HG03139 (cell line): Measurements from ENCODE around the gene CHKB.
"Not testable (repeated sequence)": the region's sequence is repeated elsewhere in the genome, so short reads cannot be mapped to it uniquely, and the experiment has no call there.

ENCODE experiments used
- ATAC-seq: cut with Tn5 transposase; IDR thresholded peaks from one replicate; pipeline ENCODE4 v1.9.1; 2021; ENCODE audit not compliant: unreplicated experiment

CHKB gene

GRCh38 chr22:50550395-50550794 is 32.3 kb downstream of the CHKB start:
- no peak for ATAC-seq

GRCh38 chr22:50548921-50549790 is 33.5 kb downstream of the CHKB start:
- no peak for ATAC-seq

- no peak for ATAC-seq
Observed at GRCh38 chr22:50548040-50548920, 34.4 kb downstream of the CHKB start.

DNA sequence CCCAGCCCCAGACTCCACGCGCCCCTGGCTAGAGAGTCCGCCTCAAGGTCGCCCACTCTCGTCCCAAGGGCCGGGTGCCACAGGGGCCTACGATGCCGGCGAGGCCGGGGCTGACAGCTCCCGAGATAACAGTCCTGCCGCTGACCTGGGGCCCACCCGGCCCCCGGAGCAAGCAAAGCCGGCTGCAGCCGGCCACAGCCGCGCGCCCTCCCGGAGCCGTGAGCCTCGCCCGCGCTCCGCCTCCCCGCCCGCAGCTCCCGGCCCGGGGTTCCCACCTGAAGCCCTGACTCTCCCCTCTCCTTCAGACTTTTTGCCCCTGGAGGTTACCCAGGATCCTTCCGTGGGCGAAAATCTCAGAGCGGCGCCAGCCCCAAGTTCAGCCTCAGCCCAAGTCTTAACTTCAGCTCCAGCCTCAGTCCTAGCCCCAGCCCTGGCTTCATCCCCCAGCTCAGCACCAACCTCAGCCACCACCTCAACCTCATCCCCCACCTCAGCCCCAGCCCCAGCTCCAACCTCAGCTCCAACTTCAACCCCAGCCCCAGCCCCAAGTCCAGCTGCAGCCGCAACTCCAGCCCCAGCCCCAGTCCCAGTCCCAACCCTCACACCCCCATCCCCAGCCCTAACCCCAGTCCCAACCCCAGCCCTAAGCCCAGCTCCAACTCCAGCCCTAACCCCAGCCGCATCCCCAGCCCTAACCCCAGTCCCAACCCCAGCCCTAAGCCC is 35.2 kb downstream of the CHKB start:
- no peak for ATAC-seq

DNA sequence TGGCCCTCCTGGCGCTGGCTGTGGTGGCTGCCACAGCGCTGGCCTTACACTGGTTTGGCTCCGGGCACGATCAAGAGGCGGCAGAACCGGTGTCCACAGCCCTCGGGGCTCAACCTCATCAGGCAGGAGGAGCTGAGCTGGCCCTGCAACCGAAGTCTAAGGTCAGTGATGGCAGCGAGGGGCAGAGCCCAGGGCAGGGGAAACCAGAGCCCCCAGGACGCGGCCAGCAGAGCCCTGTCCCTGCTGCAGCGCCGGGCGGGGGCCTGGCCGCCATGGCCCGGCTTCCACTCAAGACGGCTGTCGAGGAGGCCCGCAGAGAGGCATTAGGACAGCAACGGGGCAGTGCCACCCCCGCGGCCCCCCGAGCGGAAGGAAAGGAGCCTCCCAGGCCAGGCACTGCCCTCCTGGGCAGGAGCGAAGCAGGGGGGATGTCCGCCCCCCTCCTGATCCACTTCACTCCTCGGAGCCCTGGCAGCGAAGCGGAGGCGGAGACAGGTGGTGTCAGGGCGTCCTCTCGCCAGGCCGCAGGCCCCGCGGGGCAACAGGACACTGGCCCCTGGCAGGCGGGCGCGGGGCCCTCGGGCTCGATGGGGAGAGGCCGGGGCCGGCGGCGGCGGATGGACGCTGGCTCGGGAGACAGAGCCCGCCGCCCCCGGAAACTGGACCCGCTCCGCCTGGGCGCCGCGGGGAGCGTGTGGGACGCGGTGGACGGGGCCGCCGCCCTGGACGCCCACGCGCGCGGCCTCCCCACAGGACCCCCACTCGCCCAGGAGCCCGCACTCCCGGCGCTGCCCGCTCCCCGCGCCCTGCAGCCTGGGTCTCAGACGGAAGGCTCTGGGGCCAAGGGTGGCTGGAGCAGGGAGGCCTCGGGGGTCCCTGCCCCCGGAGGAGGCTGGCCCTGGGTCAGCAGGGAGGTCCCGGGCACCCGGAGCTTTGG is 36.1 kb downstream of the CHKB start:
- ATAC-seq: no peak

DNA sequence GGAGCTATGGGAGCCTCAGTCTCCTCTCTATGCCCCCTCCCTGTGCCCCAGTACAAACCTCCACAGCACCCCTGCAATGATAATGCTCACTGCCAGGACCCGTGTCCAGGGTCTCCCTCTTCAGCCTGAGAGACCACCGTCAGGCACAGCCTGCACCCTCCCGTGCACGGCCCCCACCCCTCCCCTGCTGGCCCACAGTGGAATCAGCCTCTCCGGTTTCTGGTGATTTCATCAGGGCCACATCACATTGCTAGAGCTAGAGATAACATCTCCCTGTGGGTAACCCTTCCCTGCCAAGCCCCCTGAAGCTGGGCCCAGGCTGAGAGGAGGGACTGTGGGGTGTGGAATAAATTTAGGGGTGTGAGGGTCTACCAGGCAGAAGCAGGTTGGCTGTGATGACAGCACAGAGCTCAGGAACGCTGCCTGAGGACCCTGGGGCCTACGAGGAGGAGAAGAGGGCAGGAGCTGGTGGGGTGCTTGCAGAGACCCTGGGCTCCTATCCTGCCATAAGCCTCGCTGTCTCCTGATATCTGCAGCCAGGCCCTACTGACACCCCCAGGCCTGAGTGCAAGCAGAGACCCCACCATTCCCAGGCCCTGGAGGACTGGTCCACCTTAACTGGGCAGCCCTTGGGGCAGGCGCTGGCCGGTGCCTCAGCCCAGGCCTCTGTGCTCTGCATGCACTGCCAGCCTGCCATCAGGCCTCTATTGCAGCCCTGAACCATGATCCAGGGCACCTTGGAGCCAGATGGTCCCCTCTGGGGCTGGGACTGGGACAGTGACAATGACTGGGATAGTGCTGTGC is 36.9 kb downstream of the CHKB start, which contains the start of gene KLHDC7B:
KLHDC7B (plus strand) TSS at position 378 of the 804 bp plus-strand sequence; CDS start at position 723, 345 bp downstream.
- no peak for ATAC-seq

DNA sequence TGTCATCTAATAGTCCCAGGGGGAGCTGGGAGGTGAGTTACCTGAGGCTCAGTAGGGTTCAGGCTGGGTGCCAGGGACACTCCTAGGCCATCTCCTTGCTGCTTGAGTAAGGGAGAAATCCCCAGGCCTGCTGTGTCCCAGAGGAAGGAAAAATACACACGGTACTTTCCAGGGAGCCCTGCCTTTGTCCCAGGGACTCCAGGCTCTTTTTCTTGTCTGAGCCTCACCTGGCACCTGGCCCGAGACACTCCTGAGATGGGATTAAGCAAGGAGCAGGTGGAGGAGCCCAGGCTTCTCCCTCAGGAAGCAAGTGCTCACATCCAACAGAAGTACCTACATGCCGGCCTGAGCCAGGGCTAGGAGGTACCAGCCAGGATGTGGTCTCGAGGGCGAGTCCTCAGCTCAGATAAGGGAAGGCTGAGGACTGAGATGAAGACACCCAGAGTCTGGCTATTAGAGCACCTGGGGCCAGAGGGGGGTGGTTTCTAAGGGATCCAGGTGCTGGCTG is 37.8 kb downstream of the CHKB start:
- no peak for ATAC-seq

GRCh38 chr22:50544078-50544745 is 38.4 kb downstream of the CHKB start:
- ATAC-seq: no peak

DNA sequence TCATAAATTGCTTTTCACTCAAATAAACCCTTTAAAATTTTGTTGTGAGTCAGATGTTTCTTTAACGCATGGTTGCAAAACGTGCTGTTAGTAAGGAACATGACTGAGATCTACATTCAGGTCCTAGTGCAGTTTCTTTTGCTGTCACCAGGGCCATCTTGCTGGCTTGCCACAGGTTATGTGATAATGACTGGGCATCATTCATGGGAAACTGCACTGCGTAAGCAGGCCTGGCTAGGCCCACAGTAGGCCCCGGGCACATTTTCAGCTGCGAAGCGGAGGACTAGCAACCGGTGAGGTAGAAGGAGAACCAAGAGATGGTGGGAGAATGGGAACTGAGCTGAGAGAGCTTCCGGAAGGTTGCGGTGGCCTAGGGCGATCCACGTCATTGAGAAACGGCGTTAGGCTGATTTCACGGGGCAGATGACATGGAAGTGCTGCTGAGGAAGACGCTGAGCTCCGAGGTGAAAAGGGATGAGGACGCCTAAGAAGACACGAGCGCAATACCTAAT is 40.2 kb downstream of the CHKB start:
- ATAC-seq: no peak

DNA sequence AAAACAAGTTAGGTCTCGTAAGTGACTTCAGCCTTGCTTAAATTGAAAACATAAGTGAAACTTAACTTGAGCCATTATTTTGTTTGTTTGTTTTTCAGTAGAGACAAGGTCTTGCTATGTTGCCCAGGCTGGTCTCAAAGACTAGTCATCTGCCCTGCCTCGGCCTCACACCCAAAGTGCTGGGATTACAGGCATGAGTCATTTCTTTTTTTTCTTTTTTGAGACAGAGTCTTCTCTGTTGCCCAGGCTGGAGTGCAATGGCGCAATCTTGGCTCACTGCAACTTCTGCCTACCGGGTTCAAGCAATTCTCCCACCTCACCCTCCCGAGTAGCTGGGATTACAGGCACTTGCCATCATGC is 41.0 kb downstream of the CHKB start:
- ATAC-seq: not testable (repeated sequence)

DNA sequence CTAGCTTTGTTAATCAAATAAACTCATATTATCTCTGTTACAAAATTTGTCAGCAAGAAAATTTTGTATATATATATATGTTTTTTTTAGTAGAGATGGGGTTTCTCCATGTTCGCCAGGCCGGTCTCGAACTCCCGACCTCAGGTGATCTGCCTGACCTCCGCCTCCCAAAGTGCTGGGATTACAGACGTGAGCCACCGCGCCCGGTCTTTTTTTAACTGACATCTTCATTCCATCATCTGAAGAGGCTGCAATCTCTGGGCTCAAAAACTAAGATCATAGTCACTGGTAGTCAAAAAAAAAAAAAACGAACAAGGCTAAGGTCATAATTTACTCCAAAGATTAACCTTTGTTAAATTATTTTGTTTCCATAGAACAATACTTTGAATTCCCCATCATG is 42.3 kb downstream of the CHKB start:
- ATAC-seq: no peak

GRCh38 chr22:50537765-50538164 is 44.9 kb downstream of the CHKB start:
- ATAC-seq: no peak

DNA sequence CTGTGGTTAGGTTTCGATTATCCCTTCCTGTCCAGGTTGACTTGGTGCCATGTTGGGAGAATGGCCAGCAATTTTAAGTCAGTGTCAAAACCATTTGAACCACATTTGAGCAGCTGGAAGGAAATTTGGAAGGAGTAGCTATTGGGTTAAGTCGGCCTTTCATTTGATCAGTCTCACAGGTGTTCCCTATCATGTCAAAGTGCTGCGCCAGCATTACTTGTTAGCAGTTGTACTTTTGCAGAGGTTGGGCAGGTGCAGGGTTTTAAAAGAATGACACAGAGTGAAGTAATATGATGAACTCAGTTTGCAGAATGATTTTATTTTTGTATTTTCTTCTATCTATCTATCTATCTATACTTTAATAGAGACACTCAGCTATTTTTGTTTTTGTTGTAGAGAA is 46.4 kb downstream of the CHKB start:
- ATAC-seq: no peak

DNA sequence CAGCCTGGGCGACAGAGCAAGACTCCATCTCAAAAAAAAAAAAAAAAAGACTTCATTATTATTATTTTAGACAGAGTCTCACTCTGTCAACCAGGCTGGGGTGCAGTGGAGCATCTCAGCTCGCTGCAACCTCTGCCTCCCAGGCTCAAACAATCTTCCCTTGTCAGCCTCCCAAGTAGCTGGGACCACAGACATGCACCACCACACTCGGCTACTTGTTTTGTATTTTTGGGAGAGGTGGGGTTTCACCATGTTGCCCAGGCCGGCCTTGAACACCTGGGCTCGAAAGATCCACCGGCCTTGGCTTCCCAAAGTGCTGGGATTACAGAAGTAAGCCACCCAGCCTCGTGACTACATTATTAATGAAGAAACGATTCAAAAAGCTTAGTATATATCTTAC is 47.5 kb downstream of the CHKB start:
- ATAC-seq: no peak

- not testable (repeated sequence) for ATAC-seq
Observed at GRCh38 chr22:50533856-50534711, 48.6 kb downstream of the CHKB start.

- no peak for ATAC-seq
Observed at GRCh38 chr22:50532824-50533796, 49.5 kb downstream of the CHKB start.
